HG02642 (cell line): ENCODE data around the gene EPB41L5.
"Not testable (repeated sequence)": the region's sequence is repeated elsewhere in the genome, so short reads cannot be mapped to it uniquely, and the experiment has no call there.

ENCODE experiments used
- ATAC-seq: cut with Tn5 transposase; IDR thresholded peaks from one replicate; pipeline ENCODE4 v1.9.1; 2021; ENCODE audit warnings: mild to moderate bottlenecking; ENCODE audit not compliant: unreplicated experiment, poor library complexity

The EPB41L5 gene

DNA sequence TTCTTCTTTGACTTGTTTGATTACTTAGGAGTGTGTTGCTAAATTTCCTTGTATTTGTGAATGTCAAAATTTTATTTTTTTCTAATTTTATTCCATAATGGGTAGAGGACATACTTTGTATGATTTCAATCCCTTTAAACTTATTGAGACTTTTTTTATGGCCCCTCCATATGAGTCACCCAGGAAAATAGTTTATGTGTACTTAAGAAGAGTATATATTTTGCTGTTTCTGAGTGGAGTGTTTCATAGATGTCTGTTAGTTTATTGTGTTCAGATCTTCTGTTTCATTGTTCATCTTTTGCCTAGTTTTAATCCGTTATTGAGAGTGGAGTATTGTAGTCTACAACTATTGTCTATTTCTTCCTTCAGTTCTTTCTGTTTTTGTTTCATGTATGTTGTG is 81.9 kb downstream of the EPB41L5 start:
- no peak for ATAC-seq

DNA sequence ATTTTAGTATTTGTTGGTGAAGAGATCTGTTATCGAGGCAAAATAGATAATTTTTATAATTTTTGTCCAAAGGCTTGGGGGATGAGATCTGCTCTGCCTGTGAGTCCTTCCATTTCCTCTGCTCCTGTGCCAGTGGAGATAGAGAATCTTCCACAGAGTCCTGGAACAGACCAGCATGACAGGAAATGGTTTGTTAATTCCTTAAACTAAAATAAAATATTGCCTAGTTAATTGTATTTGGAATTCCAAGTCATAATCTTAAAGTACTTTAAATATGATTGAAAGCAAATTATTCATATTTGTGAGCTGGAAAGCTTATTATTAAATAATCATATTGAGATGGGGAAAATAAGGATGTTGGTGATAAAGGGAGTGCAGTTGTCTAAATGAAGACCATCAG is 87.8 kb downstream of the EPB41L5 start:
- no peak for ATAC-seq

DNA sequence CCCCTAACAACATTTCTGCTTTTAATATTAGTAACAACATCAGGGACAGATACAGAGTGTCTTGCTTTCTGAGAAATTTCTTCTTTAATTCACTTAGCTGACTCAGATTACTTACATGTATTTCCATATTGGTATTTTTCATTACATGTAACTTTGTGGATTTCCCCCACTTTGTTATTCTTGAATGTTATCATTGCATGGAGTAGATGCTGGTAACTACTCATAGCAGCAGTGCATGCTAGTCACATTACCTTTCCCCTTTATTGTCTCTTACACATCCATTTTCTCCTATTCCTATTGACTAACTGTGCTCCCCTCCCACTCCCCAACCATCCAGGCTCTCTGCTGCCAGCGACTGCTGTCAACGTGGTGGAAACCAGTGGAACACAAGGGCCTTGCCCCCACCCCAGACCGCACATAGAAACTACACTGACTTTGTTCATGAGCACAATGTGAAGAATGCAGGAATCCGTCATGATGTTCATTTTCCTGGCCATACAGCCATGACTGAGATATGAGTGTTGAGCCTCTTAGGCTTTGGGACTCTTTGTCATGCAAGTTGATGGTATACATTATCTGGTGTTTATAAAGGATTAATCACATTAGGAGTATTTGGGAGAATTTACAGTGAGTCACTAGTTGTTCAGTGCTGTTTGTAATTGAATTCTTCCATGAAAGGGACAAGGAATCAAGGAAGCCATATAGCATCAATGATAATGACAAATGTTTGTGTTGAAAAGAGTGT is 91.0 kb downstream of the EPB41L5 start:
- ATAC-seq: no peak

DNA sequence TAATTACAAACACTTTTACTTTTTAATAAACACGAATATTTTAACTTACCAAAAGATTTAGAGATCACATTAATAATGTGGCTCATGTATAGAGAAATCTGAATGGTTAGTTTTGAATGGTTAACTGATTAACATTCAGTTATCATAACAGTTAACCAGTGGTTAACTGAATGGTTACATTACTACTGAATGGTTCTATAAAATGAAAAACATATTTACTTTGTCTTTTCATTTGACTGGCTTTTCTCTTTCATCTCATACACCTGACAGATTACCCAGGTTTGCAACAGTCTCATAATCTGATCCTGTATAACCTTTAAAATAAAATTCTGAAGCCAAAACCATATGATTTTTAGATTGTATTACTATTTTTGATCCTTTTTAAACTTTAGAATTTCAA is 91.9 kb downstream of the EPB41L5 start:
- no peak for ATAC-seq

DNA sequence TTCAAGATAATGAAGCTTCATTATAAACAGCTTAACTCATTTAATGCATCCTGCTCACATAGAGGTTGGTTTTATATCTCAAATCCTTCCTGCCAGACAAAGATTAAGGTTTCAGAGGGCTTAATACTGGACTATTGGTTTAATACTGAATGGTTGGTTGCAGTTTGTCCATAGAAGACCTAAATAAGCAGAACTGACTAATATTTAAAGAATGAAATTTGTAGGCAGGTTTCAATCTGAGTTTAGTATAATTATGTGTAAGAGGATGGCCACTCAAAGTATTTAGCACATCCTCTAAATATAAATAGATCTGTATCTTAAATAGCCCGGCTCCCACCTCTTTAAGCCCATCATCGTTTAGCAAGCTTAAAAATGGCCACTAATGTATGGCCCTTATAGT is 92.5 kb downstream of the EPB41L5 start:
- peak; percentile 75 for ATAC-seq

DNA sequence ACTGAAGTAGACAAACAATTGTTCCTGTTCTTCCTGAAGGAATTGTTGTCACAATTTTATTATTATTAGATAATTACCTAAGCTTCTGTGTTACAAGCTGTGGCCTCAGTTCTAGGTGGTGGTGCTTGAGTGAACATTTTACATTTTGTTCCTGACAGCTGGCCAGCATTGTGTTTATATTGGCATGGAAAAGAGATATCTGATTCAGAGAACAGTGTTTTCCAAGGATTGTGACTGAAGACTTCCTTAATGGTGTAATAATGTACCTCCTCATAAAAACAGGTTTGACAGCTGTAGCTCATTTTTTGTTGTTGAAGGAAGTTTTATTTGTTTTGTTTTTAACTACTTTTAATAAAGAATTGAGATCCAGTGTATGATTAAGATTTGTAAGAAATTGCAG is 95.2 kb downstream of the EPB41L5 start:
- no peak for ATAC-seq

DNA sequence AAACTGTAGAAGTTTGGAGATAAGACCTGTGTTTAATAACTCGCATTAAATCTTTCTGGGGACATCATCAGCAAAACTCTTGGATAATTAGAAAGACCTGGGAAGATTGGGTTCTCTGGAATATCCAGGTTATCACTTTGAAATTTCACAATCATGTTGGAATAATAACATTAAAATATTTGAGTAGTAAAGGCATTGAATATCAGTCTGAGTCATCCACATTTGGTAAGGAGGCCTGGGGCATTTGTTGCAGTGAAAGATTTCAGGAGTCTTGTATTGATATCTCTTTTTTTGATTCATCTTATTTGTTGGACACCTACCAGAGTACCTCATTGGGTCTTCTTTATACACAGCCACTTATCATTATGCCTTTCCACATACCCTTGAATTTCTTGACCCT is 95.9 kb downstream of the EPB41L5 start:
- ATAC-seq: no peak

DNA sequence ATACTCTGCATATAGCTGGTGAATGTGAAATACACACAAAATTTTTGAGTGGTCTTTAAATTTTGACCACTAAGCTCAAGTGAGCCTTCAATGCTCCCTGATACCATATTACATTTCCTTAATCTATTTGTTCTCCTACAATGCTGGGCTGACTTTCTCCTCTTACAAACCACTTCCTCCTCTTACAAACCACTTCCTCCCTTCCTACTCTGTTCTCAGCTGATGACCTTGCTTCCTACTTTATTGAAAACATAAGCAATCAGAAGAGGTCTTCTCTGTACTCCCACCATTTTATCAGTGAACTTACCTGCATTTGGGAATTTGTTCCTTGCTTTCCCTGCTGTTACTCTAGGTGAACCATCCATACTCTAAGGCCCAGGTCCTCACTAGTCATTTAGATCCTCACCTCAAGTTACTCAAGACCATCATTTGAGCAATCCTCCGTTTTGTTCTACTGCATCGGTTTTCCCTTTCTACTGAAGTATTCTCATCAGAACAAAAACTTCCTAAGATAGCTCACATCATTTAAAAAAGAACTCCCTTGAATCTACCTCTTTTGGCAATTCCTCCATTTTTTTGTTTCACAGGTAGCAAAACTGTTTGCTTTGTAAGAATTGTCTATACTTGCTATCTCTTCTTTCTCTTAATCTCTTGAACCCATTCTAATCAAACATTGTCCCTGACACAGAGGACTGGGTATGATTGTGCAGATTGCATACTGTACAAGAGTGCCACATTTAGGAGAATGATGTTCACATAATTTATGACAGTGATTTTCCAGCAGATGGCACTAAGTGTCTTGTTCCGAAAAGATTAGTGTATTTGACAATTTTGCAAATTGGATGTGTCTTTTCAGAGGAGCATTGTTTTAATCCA is 96.5 kb downstream of the EPB41L5 start:
- no peak for ATAC-seq

DNA sequence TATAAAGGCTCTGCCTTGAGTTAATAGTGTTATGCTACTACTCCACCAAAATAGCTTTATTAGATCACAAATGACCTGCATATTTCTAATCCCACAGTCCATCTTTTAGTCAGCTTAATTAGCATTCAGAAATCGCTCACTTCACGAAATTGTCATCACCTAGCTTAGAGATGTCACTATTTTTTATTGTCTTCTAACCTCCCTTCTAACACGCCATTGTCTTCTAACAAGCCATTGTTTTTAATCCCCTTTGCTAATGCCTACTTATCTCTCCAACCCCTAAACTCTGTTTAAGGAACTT is 97.1 kb downstream of the EPB41L5 start:
- ATAC-seq: no peak

DNA sequence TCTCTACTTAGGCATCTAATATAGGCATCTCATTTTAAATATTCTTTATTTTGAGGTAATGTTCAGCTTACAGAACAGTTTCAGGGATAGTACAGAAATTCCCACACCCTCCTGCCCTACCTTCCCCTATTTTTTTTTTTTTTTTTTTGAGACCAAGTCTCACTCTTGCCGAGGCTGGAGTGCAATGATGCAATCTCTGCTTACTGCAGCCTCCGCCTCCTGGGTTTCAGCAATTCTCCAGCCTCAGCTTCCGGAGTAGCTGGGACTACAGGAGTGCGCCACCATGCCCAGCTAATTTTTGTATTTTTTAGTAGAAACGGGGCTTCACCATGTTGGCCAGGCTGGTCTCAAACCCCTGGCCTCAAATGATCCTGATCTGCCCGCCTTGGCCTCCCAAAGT is 97.6 kb downstream of the EPB41L5 start:
- ATAC-seq: no peak

DNA sequence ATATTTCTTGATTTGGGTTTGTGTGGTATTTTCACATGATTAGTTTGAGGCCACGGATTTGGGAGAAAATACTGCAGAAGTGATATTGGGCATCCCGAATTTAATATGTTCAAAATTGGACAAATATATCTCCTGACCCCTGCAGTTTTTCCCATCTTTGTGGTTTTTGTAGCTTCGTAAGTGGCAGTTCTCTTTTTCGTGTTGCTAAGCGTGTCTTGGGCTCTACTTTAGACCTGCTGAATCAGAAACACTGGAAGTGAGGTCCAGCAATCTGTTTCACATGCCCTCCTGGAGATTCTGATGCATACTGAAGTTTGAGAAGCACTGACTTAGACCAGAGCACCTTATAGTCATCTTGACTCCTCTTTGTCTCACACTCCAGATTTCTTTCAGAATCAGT is 98.3 kb downstream of the EPB41L5 start:
- ATAC-seq: no peak

DNA sequence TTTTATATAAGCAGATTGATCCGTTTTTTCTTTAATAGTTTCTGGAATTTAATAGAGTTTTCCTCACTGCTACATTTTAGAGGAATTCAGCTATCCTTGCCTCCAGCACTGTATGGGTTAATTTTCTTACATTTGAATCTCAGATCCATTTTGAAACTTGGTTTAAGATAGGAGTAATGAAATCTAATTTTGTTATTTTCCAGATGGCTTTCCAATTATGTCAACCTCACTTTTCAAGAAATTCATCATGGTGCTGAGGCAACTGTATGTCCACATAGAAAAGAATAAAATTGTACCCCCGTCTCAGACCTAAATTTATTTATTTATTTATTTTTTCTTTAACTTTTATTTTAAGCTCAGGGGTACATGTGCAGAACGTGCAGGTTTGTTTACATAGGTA is 105.1 kb downstream of the EPB41L5 start:
- no peak for ATAC-seq

DNA sequence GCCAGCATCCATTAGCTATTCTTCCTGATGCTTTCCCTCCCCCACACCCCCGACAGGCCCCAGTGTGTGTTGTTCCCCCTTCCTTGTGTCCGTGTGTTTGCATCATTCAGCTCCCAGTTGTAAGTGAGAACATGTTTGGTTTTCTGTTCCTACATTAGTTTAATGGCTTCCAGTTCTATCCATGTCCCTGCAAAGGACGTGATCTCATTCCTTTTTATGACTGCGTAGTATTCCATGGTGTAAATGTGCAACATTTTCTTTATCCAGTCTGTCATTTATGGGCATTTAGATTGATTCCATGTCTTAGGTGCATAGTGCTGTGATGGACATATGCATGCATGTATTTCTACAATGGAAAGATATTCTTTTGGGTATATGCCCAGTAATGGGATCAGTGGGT is 105.6 kb downstream of the EPB41L5 start:
- no peak for ATAC-seq

DNA sequence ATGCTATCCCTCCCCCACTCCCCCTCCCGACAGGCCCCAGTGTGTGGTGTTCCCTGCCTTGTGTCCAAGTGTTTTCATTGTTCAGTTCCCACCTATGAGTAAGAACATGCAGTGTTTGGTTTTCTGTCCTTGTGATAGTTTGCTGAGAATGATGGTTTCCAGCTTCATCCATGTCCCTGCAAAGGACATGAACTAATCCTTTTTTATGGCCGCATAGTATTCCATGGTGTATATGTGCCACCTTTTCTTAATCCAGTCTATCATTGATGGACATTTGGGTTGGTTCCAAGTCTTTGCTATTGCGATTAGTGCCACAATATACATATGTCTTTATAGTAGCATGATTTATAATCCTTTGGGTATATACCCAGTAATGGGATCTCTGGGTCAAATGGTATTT is 108.5 kb downstream of the EPB41L5 start:
- not testable (repeated sequence) for ATAC-seq

DNA sequence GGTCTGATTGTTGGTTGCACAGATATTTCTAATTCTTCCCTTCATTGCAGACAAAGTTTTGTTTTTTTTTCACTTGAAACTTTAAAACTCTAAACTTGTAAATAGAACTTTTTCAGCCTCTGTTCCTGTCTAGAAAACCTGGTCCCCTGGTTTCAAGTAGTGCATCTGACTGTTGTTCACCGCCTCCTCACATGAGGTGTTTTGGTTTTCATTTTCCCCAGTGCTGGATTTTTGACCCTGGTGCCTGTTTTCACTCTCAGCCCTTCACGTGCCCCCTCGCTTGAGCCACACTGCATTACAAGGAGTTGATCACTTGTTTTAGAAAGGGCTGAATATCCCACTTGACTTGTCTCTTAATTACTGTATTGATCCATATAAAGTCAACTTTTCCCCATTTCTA is 110.2 kb downstream of the EPB41L5 start:
- no peak for ATAC-seq

DNA sequence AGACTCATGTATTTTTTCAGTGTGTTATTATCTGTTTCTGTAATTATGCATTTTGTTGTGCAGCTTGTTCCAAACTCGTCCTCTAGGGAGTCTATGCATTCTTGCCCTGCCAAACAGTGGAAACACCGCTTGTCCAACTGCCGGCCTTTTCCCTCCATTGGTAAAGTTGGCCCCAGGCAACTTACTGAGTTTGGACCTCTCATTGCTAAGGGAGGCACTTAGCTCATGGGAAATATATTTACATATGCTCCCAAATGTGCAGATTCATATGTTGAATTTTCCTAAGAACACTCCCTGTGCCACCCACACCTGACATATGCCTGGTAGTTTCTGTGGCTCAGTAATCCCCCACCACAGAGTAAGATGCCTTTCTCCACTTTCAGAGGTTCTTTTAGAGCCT is 112.3 kb downstream of the EPB41L5 start:
- ATAC-seq: no peak

DNA sequence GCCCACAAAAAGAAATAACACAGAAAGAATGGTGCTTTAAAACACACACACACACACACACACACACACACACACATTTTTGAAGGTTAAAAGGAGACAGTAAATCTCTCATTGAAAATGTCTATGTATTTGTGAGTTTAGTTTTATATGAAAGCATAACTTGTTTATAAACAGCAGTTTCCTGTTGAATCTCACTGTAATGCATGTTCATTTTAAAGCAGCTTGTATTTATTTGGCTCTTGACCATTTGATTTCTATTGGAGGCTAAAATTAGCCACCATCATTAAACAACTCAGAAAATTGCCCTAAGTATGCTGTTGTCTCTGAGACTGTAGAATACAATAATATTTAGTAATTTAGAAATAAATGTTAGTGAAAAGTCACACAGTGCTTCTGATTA is 115.3 kb downstream of the EPB41L5 start:
- ATAC-seq: no peak

DNA sequence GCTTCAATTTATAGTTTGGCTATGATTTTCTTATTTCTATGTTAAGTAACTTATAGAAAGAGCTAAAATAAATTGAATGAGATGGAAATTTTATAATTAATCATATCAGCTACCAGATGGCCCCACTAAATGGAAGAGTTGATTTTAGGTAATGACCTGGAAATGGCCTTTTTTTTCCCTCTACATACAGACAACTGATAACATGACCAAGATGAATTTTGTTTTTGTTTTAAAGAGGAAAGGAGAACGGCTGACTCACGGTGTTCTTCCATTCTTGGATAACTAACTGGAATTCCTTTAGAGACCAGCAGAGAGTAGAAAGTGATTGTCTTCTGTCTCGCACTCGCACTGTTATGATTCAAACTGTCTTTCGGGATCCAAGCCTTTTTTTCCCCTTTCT is 119.3 kb downstream of the EPB41L5 start:
- ATAC-seq: no peak

DNA sequence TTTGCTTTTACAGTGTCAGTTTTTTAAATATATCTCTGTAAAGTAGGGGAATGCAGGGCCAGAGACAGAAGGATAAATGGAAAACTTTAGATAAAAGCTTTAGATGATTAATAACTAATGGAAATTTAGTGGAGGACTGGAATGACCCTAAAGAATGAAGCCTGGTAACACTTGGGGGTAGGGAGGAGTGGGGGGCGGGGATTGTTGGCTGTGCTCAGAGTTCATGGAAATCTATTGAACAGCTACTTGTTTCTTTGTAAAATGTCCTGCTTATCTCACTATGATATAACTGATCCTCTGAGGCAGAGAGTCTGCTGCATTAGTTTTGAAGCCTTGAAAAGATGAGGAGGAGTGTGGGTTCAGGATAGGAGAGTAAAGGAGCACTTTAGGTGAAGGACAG is 119.8 kb downstream of the EPB41L5 start:
- no peak for ATAC-seq

DNA sequence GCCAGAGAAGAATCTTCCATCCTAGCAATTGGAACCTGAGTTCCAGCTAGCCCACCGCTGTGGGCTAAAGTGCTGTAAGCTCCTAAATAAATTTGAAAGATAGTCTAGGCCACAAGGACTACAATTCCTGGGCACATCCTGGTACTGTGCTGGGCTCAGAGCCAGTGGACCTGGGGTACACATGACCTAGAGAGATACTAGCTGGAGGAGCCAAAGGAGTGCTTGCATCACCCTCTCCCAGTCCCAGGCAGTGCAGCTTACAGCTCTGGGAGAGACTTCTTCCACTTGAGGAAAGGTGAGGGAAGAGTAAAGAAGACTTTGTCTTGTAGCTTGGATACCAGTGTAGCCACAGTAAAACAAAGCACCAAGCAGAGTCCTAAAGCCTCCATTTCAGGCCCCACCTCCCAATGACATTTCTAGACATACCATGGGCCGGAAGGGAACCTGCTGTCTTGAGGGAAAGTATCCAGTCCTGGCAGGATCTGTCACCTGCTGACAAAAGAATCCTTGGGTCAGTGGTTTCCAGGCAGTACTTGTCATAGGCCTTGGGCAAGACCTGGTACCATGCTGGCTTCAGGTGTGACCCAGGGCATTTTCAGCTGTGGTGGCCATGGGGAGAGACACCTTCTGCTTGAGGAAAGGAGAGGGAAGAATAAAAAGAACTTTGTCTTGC is 120.8 kb downstream of the EPB41L5 start:
- no peak for ATAC-seq

DNA sequence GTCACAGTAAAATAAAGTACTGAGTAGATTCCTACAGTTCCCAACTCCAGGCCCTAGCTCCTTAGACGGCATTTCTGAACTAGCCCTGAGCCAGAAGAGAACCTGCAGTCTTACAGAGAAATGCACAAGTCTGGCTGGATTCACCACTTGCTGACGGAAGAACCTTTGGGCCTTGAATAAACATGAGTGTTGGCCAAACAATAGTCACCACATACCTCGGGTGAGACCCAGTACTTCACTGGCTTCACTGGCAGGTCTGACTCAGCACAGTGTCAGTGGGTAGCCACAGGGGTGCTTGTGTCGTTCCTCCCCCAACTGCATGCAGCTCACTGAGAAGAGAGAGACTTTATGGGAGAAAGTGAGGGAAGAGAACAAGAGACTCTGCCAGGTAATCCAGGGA is 121.4 kb downstream of the EPB41L5 start:
- ATAC-seq: no peak
